GM19455 (cell line): ENCODE data around the gene CBR1.
"Not testable (repeated sequence)": the region's sequence is repeated elsewhere in the genome, so short reads cannot be mapped to it uniquely, and the experiment has no call there.

ENCODE experiments used
- ATAC-seq: cut with Tn5 transposase; IDR thresholded peaks from one replicate; pipeline ENCODE4 v1.9.1; 2021; ENCODE audit not compliant: unreplicated experiment

The CBR1 gene

DNA sequence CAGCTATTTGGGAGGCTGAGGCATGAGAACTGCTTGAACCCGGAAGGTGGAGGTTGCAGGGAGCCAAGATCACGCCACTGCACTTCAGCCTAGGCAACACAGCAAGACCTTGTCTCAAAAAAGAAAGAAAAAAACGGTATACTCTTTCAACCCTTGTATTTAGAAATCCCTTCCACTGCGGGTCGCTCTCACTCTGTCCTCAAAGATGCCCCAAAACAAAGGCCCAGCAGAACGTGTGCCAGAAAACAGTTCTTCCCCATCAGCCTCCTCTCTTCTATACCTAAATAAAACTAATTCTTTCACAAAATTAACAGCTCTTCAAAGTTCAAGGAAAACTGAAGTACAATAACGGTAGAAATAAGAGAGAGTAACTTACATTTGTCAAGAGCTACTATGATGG, 22.7 kb upstream of the CBR1 start:
- ATAC-seq = no peak

DNA sequence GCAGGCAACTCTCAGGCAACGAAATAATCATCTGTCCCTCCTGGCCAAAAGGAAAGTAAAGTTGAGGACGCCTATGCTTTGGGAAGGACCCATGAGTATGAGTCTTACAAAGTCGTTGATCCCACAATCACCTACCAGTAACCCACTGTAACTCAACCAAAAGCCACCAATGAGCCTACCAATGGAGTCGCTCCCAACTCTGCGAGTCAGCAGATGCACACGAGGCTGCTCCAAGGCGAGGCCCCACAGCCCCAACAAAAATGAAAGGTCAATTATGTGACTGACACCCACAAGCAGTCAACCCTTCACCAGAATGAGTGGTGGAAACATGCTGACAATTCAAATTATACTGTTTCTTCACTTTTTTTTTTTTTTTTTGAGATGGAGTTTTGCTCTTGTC, 21.5 kb upstream of the CBR1 start:
- no peak for ATAC-seq

DNA sequence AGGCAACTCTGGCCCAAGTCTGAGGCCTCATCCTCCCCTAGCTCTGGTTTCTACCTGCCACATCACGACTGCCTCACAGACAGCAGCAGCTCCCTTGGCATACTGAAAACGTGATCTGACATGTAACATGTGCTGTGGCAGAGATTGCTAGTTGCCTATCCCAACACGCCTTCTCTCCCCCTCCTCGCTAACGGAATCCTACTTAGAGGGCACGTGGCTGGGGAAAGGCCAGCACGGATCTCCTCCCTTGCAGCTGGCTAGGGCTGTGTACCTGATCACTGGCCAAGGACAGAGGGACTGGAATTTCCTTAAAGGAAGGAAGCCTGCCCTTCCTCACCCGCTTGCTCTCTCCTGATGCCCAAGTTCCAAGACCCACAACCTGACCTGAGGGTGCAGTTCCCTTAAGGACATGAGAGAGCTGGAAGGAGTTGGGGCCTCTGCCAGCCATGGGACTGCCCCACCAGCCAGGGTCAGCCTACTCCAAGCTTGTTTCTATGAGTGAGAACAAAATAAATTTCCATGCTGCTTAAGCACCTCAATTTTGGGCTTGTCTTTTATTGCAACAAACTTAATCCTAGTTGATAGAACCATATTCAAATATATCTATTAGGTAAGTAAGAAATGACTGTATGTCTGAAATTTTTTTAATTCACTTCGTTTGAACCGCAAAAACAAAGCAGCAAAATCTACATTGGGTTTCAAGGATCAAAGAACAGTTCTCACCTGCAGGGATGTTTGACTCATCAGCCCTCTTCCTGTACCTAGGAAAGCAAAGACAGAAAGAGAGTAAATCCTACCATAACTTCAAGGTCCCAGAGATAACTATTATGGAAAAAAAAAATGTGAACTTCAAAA, 16.7 kb upstream of the CBR1 start:
- ATAC-seq = no peak

DNA sequence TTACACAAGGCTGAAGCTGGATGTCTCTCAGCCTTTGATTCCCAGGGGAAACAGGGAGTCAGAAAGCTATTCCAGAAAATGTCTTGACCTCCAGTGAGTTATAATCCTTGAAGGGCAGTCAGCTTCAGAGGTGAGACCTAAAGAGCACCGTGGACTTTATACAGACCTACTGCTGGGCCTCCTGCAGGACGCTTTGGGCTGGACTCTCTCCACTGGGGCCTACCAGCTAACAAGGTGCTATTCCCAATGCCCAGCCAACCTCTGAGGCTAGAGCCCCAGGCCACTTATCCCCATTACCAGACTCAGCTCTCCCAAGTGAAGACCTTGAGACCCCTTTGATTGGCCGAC, 16.1 kb upstream of the CBR1 start:
- no peak for ATAC-seq

DNA sequence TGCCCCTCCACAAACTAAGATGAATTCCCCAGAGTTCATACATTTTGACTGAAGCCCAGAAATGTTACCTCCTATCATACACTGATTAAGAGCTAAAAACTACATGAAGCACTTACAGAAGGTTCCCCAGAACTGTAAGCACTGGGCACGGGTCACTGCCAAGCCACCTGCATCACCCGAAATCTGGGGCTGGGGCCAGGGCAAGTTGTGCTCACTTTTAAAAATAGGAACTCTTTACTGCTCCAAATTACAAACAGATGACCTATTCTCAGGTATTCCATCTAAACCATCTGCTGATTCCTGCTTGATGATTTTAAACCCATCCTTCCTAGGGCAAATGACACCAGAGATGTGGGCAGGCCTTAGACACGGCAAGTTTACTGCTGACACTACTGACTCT, 14.3 kb upstream of the CBR1 start:
- no peak for ATAC-seq

DNA sequence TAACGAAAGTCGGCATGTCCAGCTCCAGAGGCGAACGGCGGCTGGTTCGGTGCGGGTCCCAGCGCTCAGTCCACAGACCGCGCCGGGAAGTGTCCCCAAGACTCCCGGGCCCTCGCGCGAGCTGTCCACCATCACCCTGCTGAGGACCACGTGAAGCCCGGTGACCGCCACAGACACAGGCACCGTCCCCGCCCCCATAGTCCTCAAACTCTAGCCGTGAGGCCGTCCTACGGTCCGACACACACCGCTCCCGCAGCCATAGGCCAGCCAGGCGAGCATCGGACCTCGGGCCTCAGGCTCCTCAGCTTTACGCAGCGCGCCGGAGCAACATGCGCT, 10.0 kb upstream of the CBR1 start:
- ATAC-seq = peak; percentile 41

DNA sequence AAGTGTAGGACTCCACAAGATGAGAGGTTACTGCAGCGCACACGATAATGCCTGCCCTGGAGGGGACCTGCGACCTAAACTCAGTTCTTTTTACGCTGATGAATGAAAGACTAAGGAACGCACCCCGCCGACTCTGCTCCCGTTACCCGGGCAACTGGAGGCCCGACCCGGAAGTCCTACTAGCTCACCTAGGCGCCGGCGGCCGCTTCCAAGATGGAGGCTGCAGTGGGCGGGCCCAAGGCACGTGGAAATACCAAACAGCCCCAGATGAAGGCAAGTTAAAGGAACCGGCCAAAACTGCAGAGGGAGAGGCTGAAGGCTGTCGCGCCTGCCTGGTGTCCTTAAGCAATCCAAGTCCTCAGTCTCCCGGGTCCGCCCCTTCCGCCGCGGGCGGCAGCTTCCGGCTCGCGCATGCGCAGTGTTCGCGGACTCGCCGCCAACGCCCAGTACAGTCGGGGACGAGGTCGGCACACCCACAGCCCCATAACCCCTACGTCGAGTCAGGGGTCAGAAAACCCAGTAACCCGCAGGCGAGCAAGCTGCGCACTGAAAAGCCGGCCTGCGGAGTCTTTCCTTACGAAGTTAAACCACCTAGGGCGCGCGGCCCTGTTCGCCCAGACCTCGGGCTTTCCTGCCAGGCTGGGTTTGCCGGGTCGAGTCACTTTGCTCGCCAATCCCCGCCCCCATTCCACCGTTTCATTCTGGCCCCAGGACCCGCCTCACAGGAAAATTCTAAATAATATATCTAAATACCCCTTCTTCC, 9.5 kb upstream of the CBR1 start, which contains the start of gene SETD4:
TSS of gene SETD4 (minus strand) at position 368 of the 763 bp plus-strand sequence. CDS start 1,638 bp downstream, outside the sequence.
- peak; percentile 93 for ATAC-seq

DNA sequence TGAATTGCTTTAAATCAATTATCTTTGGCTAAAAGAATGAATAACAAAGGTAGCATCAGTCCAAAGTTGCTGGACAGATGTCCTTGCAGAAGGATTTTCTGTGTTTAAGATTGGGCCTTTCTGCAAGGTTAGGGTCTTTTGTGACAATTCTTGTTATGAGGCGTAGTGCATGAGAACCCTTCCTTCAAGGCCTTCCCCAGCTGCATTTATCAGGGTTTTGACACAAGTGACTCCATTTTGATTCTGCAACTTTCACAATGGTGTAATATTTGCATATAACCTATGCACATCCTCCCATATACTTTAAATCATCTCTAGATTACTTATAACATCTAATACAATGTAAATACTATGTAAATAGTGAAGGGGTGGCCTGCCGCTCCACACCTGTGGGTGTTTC, 8.4 kb upstream of the CBR1 start:
- ATAC-seq = no peak

DNA sequence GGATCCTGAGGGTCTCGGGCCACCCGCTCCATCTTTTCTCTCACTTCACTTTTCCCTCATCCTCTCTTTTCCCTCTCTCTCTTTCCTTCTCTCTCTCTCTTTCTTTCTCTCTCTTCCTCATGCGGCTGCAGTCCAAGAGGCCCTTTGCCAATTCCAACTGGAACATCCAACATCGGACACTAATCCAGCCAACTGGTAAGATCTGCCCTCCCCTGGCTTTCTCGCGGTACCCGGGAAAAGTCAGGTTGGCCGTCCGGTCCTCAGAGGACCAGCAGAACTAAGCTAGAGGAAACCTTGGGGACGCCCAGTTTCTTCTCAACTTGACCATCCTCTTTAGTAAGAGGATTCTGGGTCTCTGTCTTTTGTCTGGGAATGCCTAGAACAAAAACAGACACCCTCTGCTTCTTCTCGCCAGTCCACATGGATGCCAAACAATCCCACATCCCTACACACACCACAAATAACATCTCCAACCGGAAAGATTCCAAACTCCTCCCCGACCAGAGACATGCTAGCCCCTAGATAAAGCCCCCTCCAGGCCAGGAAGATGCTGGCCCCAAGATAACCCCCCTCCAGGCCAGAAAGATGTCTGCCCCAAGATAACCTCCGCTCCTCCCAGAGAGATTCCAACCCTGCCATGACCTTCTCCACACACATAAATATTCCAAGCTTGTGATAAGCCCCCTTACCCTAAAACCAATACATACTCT, 6.3 kb upstream of the CBR1 start:
- no peak for ATAC-seq

DNA sequence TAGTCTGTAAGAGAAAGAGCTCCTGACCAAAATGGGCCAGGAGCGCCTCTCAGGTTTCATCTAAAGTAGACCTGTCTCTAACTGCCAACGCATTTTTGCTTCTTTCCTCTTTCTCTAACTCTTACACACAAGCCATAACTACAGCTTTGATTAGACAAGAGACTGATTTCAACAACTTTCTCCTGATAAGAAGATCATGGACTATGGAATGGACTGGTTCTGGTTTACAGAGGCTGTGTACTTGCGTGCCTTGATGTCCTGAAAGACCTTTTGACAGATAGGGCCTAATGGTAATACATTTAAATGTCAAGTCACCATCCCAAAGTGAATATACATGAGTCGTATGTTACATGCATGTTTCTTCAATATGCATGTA, 5.8 kb upstream of the CBR1 start:
- no peak for ATAC-seq

DNA sequence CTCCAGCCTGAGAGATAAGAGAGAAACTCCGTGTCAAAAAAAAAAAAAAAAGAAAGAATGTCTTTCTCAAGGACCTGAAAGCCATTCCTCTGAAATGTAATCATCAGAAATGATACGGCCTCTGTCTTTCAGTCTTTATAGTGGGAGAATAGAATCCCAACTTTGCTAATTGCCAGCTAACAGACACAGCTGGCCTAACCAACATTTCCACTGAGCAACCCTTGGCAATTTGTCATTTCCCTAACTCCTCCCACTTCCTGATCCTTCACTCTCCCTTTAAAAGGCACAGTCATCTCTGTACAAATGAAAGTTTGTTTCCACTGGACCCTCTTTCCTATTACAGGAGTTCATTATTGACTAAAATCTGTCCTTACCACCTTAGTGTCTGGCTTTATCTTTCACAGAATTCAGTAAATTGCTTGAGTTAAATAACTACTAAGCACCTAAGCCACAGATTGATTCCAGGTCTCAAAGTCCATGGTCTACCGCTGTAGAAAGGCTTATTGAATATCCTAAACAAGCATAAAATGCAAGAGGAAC, 4.3 kb upstream of the CBR1 start:
- no peak for ATAC-seq

DNA sequence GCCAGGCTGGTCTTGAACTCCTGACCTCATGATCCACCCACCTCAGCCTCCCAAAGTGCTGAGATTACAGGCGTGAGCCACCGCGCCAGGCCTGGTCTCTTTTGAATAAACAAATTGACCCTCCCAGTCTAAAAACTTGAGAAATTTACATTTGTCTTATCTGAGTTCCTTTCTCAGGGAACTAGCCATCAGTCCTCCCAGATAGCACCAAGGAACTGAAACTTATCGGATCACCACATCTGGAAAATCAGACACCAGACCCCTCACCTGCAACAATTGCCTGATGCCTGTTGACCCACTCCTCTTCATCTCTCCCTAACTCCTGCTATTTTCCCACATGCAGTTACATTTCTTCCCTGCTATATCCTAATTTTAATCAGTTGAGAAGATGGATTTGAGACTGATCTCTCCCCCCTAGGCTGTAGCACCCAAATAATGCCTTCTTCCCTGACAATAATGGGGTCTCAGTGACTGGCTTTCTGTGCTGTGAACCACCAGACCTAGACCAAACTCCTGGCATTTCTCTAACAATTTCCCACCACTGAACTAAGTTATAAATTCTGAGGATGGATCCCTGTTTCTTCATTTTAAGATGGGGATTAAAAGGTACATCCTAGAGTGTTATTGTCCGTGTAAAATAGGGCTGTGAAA, 951 bp upstream of the CBR1 start:
- ATAC-seq = no peak

DNA sequence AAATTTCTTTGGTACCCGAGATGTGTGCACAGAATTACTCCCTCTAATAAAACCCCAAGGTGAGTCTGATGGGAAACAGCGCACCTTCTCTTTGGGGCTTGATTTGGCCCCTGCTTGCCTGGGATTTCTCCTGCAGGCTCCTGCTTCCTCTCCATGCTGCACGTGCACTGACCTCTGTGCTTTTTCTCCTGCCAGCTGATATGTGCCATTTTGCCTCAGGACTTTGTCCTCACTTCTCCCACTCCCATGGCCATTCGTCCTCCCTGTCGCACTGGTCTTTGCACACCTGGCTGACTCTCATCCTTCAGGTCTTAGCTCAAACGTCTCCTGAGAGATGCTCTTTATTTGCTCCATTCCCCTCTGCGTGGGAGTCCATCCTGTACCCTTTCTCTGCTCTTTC, 1.2 kb downstream of the CBR1 start:
- ATAC-seq = no peak

DNA sequence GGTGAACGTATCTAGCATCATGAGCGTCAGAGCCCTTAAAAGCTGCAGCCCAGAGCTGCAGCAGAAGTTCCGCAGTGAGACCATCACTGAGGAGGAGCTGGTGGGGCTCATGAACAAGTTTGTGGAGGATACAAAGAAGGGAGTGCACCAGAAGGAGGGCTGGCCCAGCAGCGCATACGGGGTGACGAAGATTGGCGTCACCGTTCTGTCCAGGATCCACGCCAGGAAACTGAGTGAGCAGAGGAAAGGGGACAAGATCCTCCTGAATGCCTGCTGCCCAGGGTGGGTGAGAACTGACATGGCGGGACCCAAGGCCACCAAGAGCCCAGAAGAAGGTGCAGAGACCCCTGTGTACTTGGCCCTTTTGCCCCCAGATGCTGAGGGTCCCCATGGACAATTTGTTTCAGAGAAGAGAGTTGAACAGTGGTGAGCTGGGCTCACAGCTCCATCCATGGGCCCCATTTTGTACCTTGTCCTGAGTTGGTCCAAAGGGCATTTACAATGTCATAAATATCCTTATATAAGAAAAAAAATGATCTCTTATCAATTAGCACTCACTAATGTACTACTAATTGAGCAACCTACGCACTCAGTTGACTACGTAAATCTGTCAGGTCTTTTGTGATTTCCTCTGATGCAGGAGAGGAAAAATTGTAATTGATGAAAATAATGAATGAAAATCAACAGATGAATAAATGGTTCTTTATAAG, 2.8 kb downstream of the CBR1 start:
- ATAC-seq = no peak

DNA sequence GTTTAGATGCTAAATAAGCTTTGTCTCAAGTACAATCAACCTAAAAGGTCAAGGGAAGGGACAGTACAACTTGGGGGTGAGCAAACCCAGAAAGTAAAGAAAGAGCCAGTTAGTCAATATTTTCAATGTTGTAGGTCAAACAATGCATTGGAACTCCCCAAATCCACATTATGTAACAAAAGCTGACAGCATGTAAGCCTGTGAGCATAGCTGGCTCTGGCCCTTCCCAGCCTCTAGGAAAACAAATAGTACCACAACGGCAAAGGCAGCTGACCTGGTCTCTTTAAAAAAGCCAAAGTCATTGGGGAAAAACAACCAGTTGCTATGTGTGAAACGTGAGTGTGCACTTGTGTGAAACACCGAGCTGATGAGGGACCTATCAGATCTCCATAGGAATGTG, 3.4 kb downstream of the CBR1 start:
- no peak for ATAC-seq

DNA sequence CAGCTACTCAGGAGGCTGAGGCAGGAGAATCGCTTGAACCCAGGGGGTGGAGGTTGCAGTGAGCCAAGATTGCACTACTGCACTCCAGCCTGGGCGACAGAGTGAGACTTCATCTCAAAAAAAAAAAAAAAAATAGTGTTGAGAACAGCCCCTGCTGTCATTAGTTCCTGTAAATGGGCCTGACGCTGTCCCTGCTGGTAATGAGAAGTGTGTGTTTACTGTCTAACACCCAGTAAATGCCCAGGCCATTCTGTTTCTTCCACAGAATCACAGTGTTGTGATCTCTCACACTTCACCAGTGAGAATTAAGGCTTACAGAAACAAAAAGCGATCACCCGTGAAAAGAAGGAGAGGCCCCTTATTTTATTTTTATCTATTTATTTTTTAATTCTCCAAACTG, 4.1 kb downstream of the CBR1 start:
- ATAC-seq = not testable (repeated sequence)

DNA sequence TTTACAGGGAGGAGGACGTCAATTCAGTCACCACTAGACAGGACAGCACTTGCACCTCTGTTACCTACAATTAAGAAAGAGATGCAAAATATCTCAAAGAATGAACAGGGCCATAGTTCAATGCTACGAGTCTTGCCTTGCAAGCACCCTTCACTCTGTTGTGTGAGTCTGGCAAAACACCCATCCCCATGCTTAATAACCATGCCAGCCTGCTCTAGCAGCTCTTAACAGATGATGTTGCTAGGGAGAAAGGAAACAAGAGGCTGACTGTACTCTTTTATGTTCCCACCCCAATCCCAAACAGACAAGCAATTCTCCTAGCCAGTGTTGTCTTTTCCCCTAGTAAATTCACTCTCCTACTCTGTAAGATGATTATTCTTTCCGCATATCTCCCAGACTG, 5.3 kb downstream of the CBR1 start:
- ATAC-seq = no peak

DNA sequence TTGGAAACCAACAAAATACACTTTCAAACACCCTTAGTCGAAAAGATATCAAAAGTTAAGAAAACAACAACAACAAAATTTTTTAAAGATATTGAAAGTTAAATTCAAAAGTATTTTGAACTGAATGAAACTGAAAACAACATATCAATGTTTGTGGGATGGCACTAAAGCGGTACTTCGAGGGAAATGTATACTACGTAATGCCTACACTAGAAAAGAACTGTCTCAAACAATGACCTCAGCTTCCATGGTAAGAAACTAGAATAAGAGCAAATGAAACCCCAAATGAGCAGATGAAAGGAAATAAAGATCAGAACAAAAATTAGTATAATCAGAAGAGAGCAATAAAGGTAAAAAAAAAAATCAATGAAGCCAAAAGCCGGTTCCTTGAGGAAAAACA, 6.1 kb downstream of the CBR1 start:
- no peak for ATAC-seq

DNA sequence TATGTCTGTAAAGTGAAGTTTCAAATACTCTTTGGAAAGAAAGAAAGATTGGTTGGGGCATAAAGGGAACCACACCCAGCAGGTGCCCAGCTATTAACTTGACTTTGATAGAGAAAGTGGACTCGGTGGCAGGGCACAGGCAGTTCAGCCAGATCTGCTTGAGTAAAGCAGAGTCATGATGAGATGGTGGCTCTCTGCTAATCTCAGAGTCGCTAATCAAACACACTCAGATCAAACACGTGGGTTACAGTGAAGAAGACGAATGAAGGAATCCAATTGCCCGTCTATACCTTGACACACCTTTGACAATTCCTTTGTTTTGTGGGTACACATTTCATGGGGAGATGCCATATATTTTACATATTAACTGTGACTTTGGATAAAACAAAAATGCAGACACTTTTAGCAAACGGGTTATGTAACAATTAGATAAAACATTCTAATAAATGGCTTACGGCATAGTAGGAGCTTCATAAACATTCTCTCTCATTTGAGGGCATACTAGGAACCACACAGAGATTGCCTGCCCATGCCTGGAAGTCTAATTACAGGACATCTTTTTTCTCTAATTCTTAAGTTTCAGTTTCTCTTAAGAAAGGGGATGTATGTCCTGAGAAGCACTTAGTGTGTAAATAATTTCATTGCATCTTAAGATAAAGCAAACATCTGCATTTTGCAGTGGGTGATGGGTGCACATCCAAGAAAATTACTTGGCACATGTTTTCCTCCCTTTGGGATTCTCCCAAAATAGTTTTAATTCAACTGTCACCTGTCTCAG, 7.2 kb downstream of the CBR1 start:
- no peak for ATAC-seq

DNA sequence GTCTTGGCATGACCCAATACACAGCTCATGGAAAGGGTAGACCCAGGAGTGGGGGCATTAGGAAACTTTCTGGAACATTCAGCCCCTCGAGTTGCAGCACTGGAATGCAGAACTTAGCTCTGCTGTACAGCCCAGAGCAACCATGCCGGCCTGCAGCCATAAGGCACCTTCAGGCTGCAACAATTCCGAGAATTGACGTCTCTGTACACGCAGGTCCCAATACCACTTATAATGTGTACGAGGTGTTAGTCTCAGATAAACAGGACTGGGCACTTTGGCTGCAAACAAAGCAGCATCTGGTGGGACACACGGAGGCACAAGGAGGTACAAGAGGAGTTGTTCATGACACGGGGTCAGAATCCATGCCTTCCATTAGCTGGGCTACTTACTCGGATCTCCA, 7.9 kb downstream of the CBR1 start:
- ATAC-seq = no peak
